ENCODE measurements around the gene WDR62. TPM values are rescaled to one million over a fixed set of nuclear protein-coding genes. Genes with fewer than 3 reads are reported as not detected.

WDR62 gene
- total RNA-seq, 1 experiment from 2014 or later, result 30.0 TPM

DNA sequence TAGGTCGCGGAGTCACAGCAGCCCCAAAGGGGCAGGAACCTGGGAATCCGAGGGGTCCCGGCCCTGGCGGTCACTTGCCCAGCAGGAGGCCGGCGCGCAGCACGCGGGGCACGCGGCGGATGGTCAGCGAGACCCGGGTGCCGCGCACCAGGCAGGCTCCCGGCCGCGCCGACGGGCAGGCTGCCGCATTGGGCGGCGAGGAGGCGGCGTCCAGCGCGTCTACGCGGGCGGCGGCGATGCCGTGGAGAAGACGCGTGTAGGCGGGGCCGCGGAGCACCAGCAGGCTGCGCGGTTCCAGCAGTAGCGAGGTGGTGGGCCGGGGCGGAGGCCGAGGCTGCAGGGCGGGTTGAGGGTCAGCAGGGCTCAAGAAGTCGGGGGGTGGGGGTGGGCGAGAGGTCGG, 45.5 kb upstream of the WDR62 start:
- WGBS (ENCODE audit: extremely low coverage, insufficient read length, low lambda C conversion rate), result no CpG with 5 or more reads among the region's 50 CpGs
- Histone ChIP-seq H3K27me3 (ENCODE audit: insufficient read depth, low read length) (no peaks in the 10 kb centered on the region), H3K14ac (ENCODE audit: insufficient read depth, low read length) (no peak overlapping the region), H3K27ac (ENCODE audit: insufficient read length, low read depth, low read length) (no peak overlapping the region), H3K79me2 (ENCODE audit: insufficient read depth, low read length) (no peaks in the 10 kb centered on the region), H2BK12ac (ENCODE audit: insufficient read length, low read depth, low read length) (no peak overlapping the region), H3K23me2 (ENCODE audit: insufficient read length, low read depth, low read length, poor library complexity, severe bottlenecking) (peaks cover 20% of the 10 kb centered on the region), H4K20me1 (ENCODE audit: control insufficient read depth, insufficient read depth, insufficient read length) (no peaks in the 10 kb centered on the region), H2BK120ac (ENCODE audit: low read depth, low read length, poor library complexity, severe bottlenecking) (no peak overlapping the region), H3K56ac (ENCODE audit: insufficient read length, low read depth, low read length) (no peak overlapping the region), H2BK15ac (ENCODE audit: low read depth, low read length) (no peak overlapping the region), H3K4ac (ENCODE audit: low read depth, low read length) (no peak overlapping the region), H3K9ac (ENCODE audit: extremely low read depth, insufficient read length, low read length) (no peak overlapping the region), H2AK5ac (ENCODE audit: insufficient read length, low read length) (no peak overlapping the region), H2AFZ (ENCODE audit: low read length) (no peak overlapping the region), H3K4me1 (ENCODE audit: insufficient read depth, low read length) (no peaks in the 10 kb centered on the region), H4K5ac (ENCODE audit: insufficient read length, low read depth, low read length) (no peak overlapping the region), H4K91ac (ENCODE audit: insufficient read length, low read depth, low read length) (no peak overlapping the region), H2BK20ac (ENCODE audit: low read depth, low read length, poor library complexity, severe bottlenecking) (no peak overlapping the region), H2BK5ac (ENCODE audit: insufficient read length, low read length) (no peak overlapping the region), H3K9me3 (ENCODE audit: control insufficient read depth, low read depth, low read length) (no peaks in the 10 kb centered on the region), H4K8ac (replicated peaks; ENCODE audit: insufficient read length, low read depth, low read length) (no peak overlapping the region), H3T11ph (ENCODE audit: low read length) (no peak overlapping the region), H3K18ac (ENCODE audit: insufficient read length, low read depth, low read length) (peak overlapping the region; percentile 80), H3K79me1 (ENCODE audit: insufficient read depth, low read depth, low read length, poor library complexity, severe bottlenecking) (no peaks in the 10 kb centered on the region), H3K4me2 (ENCODE audit: insufficient read depth, insufficient read length, low read length) (peak overlapping the region; percentile 26), H3K23ac (ENCODE audit: insufficient read length, low read depth, low read length) (no peak overlapping the region)
- H3K9me3 Mint-ChIP-seq, result no peaks in the 10 kb centered on the region; a peak in 2 of 5 replicates
- H3K27ac Mint-ChIP-seq, result peak overlapping the region in 1 of 3 experiments; percentile 52; a peak in 2 of 7 replicates
- H3K36me3 Mint-ChIP-seq (ENCODE audit: insufficient read depth in 1 of 3, low read depth in 3 of 3), result peaks cover 5 to 21% (median 17%) of the 10 kb centered on the region in 3 experiments
- H3K27me3 Mint-ChIP-seq (ENCODE audit: low read depth), result peaks cover 1% of the 10 kb centered on the region
- H3K4me1 Mint-ChIP-seq, result peaks cover 26 to 30% of the 10 kb centered on the region in 2 experiments
- H3K4me3 Mint-ChIP-seq, result peak overlapping the region; percentile 90 to 92
- TF ChIP-seq, protein P1, sequence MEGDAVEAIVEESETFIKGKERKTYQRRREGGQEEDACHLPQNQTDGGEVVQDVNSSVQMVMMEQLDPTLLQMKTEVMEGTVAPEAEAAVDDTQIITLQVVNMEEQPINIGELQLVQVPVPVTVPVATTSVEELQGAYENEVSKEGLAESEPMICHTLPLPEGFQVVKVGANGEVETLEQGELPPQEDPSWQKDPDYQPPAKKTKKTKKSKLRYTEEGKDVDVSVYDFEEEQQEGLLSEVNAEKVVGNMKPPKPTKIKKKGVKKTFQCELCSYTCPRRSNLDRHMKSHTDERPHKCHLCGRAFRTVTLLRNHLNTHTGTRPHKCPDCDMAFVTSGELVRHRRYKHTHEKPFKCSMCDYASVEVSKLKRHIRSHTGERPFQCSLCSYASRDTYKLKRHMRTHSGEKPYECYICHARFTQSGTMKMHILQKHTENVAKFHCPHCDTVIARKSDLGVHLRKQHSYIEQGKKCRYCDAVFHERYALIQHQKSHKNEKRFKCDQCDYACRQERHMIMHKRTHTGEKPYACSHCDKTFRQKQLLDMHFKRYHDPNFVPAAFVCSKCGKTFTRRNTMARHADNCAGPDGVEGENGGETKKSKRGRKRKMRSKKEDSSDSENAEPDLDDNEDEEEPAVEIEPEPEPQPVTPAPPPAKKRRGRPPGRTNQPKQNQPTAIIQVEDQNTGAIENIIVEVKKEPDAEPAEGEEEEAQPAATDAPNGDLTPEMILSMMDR (conservative IDR thresholded peaks at IDR 0.05), result no peak
- peak; percentile 72 for DNase-seq

All from H9 (cell line).